Stimulated activated CD8-positive, alpha-beta memory T cell treated with anti-CD3 and anti-CD28 coated beads, Interleukin-4, amount 100 ng/mL, for 1 hour (primary cell): ENCODE data around the gene LCAT.
"Not testable (repeated sequence)": the region's sequence is repeated elsewhere in the genome, so short reads cannot be mapped to it uniquely, and the experiment has no call there.

Experiments
- DNase-seq, 2 donors: peaks; one replicate each; pipeline ENCODE4 v3.0.0-alpha.2; 2020; ENCODE audit warnings: low read depth in 2 of 2, low spot score in 1 of 2

Gene LCAT

GRCh38 chr16:67943619-67944504 lies at the start of gene LCAT:
LCAT (minus strand) TSS chr16:67944120; CDS start chr16:67944101, 19 bp downstream.
- DNase-seq: no peak

- DNase-seq: peak; percentile 46 to 59
These were observed 49.5 kb upstream of the LCAT start for GRCh38 chr16:67993207-67994039.

- no peak for DNase-seq
These were observed 48.8 kb upstream of the LCAT start for GRCh38 chr16:67992661-67993206.

- DNase-seq: no peak
These were observed 46.1 kb upstream of the LCAT start for GRCh38 chr16:67990018-67990386.

- no peak for DNase-seq
These were observed 45.5 kb upstream of the LCAT start for GRCh38 chr16:67989322-67990017.

- DNase-seq: no peak
These were observed 44.8 kb upstream of the LCAT start for GRCh38 chr16:67988675-67989074.

- DNase-seq: no peak
These were observed 43.7 kb upstream of the LCAT start for GRCh38 chr16:67987460-67988160.

- no peak for DNase-seq
These were observed 43.0 kb upstream of the LCAT start for GRCh38 chr16:67986949-67987348.

GRCh38 chr16:67982011-67982696 lies 38.2 kb upstream of the LCAT start:
- DNase-seq: no peak

- DNase-seq: no peak
These were observed 36.2 kb upstream of the LCAT start, which contains the start of gene DPEP3 for GRCh38 chr16:67979955-67980678. DPEP3 (minus strand) TSS chr16:67980499; CDS start chr16:67980380, 119 bp downstream.

- DNase-seq: no peak
These were observed 33.7 kb upstream of the LCAT start for GRCh38 chr16:67977469-67978227.

- DNase-seq: no peak
These were observed 33.1 kb upstream of the LCAT start for GRCh38 chr16:67977005-67977404.

GRCh38 chr16:67976205-67976604 lies 32.3 kb upstream of the LCAT start:
- no peak for DNase-seq

- DNase-seq: no peak
These were observed 31.6 kb upstream of the LCAT start for GRCh38 chr16:67975321-67976105.

- DNase-seq: not testable (repeated sequence)
These were observed 28.4 kb upstream of the LCAT start for GRCh38 chr16:67972285-67972684.

- DNase-seq: no peak
These were observed 27.2 kb upstream of the LCAT start for GRCh38 chr16:67971111-67971510.

- DNase-seq: no peak
These were observed 25.5 kb upstream of the LCAT start for GRCh38 chr16:67969254-67970039.
